Superior temporal gyrus (tissue), 1 donor: ENCODE data around the gene GPR17.

Experiments
- DNase-seq: peaks from one replicate; pipeline ENCODE4 v3.0.0-alpha.2; 2016; ENCODE audit errors: extremely low spot score

Gene GPR17

DNA sequence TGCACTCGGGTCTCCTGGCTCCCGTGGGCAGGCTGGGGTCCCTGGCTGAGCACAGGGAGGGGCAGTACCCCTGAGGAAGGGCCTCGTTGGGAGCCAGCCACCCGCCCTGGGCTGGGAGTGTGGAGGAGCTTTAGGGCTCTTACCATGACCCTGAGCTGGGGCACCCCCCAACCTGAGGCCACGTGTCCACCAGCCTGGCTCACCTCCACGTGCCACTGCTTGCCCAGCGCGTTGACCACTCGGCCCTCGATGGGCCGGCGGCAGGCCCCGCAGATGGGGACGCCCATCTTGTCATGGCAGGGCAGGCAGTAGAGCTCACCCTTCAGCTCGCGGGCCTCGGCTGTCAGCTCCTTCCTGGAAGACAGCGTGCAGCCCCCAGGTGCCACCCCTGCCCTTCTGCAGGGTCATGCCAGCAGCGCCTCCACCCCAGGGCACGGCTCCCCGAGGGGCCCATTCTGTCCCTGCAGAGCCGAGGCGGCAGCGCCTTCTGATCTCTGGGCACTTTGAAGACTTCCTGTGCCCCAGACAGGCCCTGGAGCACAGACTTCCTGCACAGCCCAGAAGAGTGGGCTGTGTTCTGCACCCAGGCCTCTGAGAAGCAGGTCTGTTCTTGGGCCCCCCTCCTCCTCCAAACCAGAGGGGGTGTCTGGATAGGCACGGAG lies 4.0 kb upstream of the GPR17 start:
- DNase-seq = no peak

- DNase-seq = no peak
Measured at GRCh38 chr2:127642706-127643438, 3.1 kb upstream of the GPR17 start.

GRCh38 chr2:127643439-127644065 lies 2.4 kb upstream of the GPR17 start:
- peak; percentile 27 for DNase-seq

GRCh38 chr2:127644066-127645025 lies 1.6 kb upstream of the GPR17 start:
- peak; percentile 14 for DNase-seq

GRCh38 chr2:127645026-127645394 lies 943 bp upstream of the GPR17 start:
- peak; percentile 9 for DNase-seq

- no peak for DNase-seq
Measured at GRCh38 chr2:127646487-127647241, 711 bp downstream of the GPR17 start.

- no peak for DNase-seq
Measured at GRCh38 chr2:127647242-127648190, 1.6 kb downstream of the GPR17 start.

DNA sequence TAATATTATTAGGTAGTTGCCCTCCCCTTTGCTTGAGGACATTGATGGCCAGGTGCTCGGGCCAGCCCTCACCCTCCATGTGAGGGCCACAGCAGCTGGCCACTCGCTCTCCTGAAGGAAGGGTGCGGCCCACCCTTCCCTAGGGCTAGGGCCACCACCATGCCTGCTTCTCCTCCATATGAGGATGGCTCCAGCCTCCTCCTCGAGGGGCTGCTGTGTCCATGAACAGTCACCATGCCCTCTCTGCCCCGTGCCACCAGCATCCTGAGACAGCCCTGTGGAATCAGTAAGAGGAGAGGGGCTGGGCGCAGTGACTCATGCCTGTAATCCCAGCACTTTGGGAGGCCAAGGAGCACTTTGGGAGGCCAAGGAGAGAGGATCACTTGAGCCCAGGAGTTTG lies 2.4 kb downstream of the GPR17 start:
- no peak for DNase-seq

GRCh38 chr2:127649100-127649611 lies 3.2 kb downstream of the GPR17 start:
- peak; percentile 14 for DNase-seq

- DNase-seq = peak; percentile 93
Measured at GRCh38 chr2:127649684-127650040, 3.7 kb downstream of the GPR17 start.

DNA sequence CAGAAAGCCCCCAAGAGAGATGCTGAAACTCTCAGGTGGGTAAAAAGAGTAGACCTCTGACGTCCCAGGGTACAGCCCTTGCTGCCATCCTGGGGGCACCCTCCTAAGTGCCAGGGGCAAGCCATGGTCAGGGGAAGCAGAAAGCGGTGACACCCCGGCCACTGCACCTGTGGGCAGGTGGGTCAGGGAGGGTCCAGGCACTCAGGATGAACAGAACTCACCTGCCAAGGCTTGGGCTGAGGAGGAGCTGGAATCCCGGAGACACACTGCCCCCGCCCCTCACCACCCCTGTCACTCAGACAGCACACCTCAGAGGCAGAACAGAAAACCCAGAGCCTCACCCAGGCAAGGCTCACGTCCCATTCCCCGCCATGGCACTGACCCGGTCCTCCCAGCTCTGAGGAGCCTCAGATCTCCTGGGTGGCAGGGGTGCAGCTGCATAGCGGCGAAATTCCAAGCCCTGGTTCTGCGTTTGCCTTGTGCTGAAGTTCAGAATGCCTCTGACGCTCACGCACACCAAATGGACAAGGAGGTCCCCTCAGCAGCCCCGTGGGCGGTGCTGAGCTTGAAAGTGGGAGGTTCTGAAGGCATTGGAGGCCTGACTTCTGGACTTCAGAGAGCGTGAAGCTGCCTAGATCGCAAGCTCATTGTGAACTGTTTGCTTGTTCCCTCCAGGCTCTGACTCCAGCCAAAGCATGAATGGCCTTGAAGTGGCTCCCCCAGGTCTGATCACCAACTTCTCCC lies 4.3 kb downstream of the GPR17 start:
- DNase-seq = peak; percentile 13

DNA sequence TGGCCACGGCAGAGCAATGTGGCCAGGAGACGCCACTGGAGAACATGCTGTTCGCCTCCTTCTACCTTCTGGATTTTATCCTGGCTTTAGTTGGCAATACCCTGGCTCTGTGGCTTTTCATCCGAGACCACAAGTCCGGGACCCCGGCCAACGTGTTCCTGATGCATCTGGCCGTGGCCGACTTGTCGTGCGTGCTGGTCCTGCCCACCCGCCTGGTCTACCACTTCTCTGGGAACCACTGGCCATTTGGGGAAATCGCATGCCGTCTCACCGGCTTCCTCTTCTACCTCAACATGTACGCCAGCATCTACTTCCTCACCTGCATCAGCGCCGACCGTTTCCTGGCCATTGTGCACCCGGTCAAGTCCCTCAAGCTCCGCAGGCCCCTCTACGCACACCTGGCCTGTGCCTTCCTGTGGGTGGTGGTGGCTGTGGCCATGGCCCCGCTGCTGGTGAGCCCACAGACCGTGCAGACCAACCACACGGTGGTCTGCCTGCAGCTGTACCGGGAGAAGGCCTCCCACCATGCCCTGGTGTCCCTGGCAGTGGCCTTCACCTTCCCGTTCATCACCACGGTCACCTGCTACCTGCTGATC lies 4.9 kb downstream of the GPR17 start:
- no peak for DNase-seq

DNA sequence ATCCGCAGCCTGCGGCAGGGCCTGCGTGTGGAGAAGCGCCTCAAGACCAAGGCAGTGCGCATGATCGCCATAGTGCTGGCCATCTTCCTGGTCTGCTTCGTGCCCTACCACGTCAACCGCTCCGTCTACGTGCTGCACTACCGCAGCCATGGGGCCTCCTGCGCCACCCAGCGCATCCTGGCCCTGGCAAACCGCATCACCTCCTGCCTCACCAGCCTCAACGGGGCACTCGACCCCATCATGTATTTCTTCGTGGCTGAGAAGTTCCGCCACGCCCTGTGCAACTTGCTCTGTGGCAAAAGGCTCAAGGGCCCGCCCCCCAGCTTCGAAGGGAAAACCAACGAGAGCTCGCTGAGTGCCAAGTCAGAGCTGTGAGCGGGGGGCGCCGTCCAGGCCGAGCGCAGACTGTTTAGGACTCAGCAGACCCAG lies 5.4 kb downstream of the GPR17 start:
- no peak for DNase-seq

DNA sequence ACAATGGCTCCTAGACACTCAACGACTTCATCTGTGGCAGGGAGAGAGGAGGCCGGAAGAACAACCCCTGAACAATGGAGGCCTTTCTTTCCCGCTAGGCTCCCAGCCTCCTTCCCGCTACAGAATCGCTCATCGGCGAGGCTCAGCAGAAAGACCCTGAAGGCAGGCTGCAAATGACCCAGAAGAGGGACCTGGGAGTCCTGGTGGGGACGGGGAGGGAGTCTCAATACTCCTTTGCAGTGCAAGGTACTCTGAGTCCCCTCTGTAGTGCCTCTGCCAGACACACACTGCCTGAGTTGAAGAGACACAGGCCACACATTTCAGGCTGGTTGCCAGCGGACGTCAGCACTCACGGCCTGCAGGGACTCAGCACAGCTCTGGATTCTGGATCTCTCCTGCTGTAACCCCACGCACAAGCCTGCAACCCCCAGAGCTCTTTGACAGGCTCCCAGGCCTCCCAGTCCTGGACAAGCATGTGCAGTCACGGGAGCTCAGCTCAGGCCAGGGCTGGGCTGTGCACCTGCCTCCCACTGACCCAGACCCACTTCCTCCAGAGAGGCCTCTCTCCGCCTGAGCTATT lies 6.1 kb downstream of the GPR17 start:
- DNase-seq = peak; percentile 89

DNA sequence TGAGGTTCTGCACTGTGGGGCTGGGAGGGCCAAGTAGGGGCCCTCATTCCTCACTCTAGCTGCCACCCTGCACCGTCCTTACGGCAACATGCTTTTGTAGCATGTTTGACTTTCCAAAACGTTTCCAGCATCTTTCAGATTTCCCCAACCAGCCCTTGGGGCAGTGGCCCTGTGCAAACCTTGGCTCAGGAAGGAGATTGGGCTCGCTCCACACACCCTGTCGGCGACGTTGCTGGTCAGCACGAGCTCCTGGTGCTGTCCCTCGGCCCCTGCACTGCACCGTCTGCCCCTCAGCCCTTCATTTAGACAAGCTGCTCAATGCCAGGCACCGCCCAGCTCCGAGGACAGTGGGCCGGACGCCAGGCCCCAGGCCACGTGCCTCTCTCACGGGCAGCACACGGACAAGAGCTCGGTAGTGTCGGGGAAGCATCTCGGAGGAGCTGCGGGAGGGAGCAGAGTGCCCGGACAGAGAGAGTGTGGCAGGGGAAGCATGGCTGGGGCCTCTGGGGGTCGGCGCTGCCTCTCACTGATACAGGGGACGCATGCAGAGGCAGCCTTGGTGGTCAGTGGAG lies 6.9 kb downstream of the GPR17 start:
- DNase-seq = no peak

DNA sequence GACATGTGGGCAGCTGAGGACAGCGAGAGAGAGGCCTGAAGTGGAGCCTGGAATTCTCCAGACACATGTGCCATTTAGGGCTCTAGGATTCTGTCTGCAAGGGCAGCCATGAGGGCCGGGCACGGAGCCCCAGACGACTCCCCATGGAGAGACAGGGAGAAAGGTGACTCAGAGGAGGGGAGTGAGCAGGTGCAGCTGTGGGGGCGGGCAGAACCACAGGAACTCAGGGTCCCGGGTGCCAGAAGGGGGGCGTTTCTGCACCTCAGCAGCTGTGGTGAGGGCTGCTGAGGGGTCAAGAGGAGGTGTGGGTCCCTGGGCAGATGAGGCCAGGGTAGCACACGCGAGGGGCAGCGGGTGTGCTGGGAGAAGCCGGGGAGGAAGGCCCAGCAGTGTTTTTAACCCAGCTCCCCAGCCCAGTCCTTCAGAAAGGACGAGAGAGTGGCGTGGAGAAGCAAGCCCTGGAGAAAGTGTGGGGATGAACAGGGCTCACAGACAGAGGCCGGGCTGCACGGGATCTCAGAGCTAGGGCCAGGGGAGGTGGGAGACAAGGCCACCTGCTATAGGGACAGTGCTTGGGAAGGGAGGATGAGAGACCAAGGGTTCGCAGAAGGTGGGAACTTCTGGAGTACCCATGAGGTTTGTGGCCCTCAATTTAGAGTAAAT lies 7.6 kb downstream of the GPR17 start:
- no peak for DNase-seq

DNA sequence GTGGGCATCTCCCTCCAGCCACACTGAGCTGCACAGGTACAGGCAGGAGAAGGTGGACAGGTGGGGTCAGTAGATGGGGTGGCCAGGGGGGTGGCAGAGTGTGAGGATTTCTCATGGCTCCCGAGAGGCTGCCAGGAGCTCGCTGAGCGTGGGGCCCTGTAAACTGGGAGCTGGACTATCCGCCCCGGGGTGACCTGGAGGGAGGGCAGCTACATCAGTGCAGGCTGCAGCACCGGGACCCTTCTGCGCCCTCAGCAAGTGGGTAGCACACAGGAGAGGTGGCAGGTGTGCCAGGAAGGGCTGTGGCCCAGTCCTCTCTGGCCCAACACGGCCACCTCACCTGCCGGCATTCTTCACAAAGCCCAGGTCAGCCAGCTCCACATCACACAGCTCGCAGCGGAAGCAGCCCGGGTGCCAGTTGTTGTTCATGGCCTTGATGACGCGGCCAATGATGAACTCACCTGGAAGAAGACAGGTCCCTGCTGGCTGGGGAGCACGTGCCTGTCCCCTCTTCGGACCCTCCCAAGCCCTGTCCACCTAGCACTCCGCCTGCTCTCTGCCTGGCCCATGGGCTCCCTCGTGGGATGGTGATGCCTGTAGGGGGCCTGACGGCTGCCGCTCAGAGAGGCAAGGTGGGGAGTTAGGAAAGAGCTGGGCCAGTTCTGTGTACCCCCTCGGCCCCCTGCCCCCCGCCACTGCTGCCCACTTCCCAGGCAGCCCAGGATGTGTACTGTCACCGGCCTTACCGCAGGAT lies 8.3 kb downstream of the GPR17 start:
- DNase-seq = no peak
